Epithelial cell of esophagus (primary cell): Measurements from ENCODE around the gene PREB.

Experiments
- DNase-seq: peaks from one replicate; pipeline ENCODE4 v3.0.0; 2010; ENCODE audit warnings: low read depth
- H3K4me3 ChIP-seq: 2 replicates; pipeline ENCODE4 v1.5.1; 2011; ENCODE audit warnings: mild to moderate bottlenecking, low read length, control low read depth
- CTCF ChIP-seq: IDR thresholded peaks from 2 replicates; pipeline ENCODE4 v1.5.1; 2011; ENCODE audit warnings: low read depth, mild to moderate bottlenecking, low read length, control low read depth, inconsistent platforms; ENCODE audit not compliant: insufficient read depth; ENCODE audit errors: missing control alignments

Gene PREB

GRCh38 chr2:27095427-27095744 is 39.0 kb downstream of the PREB start:
- H3K4me3 ChIP-seq = no peak overlapping the region
- TF ChIP-seq CTCF = no peak
- no peak for DNase-seq

- DNase-seq = no peak
- H3K4me3 ChIP-seq = no peak overlapping the region
- no peak for TF ChIP-seq CTCF
These were observed 40.0 kb downstream of the PREB start for GRCh38 chr2:27094353-27094984.

DNA sequence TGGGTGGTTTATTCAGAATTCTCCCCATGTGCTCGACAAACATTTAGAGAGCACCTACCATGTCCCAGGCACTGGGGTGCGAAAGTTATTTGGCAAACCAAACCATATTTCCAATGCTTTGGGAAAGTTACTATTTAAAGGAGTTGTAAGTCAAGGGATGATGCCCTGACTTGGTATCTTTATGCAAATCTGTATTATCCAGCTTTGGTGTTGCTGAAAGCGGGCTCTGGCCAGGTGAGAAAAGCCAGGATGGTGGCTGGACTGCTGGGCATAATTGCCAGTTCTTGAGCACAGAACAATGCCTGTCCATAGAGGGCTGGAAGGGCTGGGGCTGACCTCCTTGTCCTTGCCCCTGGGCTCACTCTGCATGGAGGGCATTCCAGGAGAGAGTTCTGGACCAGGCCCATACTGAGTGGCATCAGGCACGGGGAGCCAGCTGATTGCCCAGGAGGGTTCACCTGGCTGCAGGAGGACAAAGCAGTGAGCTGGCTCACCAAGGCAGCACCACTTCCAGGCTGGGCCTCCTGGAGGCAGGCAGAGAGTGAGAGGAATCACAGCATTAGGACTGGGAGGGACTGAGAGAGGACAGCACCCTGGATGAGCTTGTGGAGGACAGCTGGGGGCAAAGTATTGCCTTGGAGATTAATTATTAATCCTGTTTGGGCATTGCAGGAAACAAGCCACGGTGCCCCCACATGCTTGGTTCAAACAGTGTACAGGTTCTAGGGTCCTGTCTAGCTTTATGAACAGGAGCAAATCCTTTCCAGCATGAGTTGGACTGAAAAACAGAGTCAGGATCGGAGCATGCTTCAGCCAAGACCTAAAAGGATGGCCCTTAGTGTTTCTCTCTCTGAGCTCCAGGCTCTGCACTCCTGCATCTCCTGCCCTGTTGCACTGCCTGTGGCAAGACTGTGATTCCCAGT is 40.7 kb downstream of the PREB start:
- no peak overlapping the region for H3K4me3 ChIP-seq
- TF ChIP-seq CTCF = no peak
- no peak for DNase-seq

DNA sequence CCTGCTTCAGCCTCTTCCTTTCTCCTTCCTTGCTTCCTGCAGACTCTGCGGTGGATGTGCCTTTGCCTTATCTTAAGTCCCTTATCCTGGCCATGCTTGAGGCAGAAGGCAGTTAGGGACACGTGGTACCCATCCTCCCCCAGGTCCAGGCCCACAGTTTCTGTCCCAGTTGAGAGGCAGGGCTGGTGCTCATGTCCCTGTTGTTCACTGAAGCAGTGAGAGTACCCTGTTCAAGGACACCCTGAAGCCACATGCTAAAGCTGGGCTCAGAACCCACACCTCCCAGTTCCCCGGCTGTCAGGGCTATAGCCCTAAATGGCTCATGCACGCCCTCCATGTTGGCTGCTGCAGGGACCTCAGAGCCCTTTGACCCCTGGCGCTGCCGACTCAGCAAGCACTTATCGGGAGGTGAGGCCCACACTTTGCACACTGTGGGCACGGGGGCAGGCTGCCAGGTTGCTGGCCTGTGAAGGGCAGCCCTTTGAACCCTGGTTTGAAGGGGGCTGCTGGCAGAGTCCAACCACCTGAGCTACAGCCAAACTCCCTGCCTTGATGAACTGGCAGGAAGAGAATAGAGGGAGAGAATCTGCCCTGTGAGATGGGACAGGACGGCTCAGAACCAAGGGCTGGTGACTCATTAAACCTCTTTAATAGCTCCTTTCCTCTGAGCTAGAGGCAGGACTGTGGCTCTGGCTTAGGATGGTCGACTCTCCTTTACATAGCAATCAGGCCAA is 41.6 kb downstream of the PREB start:
- H3K4me3 ChIP-seq = no peak overlapping the region
- no peak for TF ChIP-seq CTCF
- DNase-seq = no peak

- TF ChIP-seq CTCF = no peak
- no peak for DNase-seq
- H3K4me3 ChIP-seq = no peak overlapping the region
These were observed 42.4 kb downstream of the PREB start for GRCh38 chr2:27091746-27092695.
